SK-N-SH (cell line): ENCODE results near the gene SIRT1.

Source experiments
- CTCF ChIP-seq: fragments of 200-600 bp; sonication (generic); IDR thresholded peaks from 2 replicates; pipeline ENCODE4 v1.6.1; 2017; ENCODE audit warnings: antibody characterized with exemption, mild to moderate bottlenecking, moderate library complexity
- EZH2phosphoT487 ChIP-seq: fragments of 200-600 bp; sonication (generic); IDR thresholded peaks from 2 replicates; pipeline ENCODE4 v1.6.1; 2017; ENCODE audit warnings: low read depth, mixed run types, mild to moderate bottlenecking, antibody characterized with exemption, moderate library complexity, borderline replicate concordance
- FOXM1 ChIP-seq: IDR thresholded peaks from 2 replicates; pipeline ENCODE4 v1.4.0; 2012; ENCODE audit warnings: low read depth, mild to moderate bottlenecking
- GATA2 ChIP-seq: sonication (generic); formaldehyde crosslinking; IDR thresholded peaks from 2 replicates; pipeline ENCODE4 v1.5.0; 2020; ENCODE audit warnings: mild to moderate bottlenecking, missing genetic modification reagents
- MAX ChIP-seq: IDR thresholded peaks from 2 replicates; pipeline ENCODE4 v1.4.0; 2012; ENCODE audit warnings: low read depth
- POLR2AphosphoS5 ChIP-seq: IDR thresholded peaks from 2 replicates; pipeline ENCODE4 v1.6.1; 2012; ENCODE audit warnings: low read depth, low read length
- RAD21 ChIP-seq: IDR thresholded peaks from 2 replicates; pipeline ENCODE4 v1.6.1; 2012; ENCODE audit warnings: mild to moderate bottlenecking, low read length
- REST ChIP-seq: IDR thresholded peaks from 2 replicates; pipeline ENCODE4 v1.6.1; 2012; ENCODE audit warnings: mild to moderate bottlenecking, low read depth, low read length, moderate library complexity
- RXRA ChIP-seq: IDR thresholded peaks from 2 replicates; pipeline ENCODE4 v1.4.0; 2012; ENCODE audit warnings: low read depth, mild to moderate bottlenecking, borderline replicate concordance
- SMC3 ChIP-seq: IDR thresholded peaks from 2 replicates; pipeline ENCODE4 v1.6.1; 2012; ENCODE audit warnings: low read depth, low read length, improper control_type of control experiment
- USF1 ChIP-seq: IDR thresholded peaks from 2 replicates; pipeline ENCODE4 v1.4.0; 2012; ENCODE audit warnings: low read depth, borderline replicate concordance
- ZBTB33 ChIP-seq: IDR thresholded peaks from 2 replicates; pipeline ENCODE4 v1.4.0; 2012; ENCODE audit warnings: low read depth, borderline replicate concordance

GRCh38 chr10:67884842-67885670, 600 bp downstream of the SIRT1 start:
- TF ChIP-seq MAX (peak; percentile 55), FOXM1 (no peak), CTCF (no peak; the same call in 1 of the 2 replicates), REST (no peak), RAD21 (no peak), ZBTB33 (no peak), RXRA (no peak), SMC3 (no peak), EZH2phosphoT487 (no peak), USF1 (no peak), POLR2AphosphoS5 (peak; percentile 21; the same call in 1 of the 2 replicates), GATA2 (CRISPR knock-in tag) (no peak)
